PC-9 (cell line): ENCODE results near the gene CEP131.

Experiments
- CTCF ChIP-seq: fragments of 200-600 bp; sonication (generic); conservative IDR thresholded peaks from 2 replicates; pipeline ENCODE4 v1.6.1; 2017; ENCODE audit warnings: mixed run types, antibody characterized with exemption, mild to moderate bottlenecking, moderate library complexity
- EZH2 ChIP-seq: fragments of 200-600 bp; sonication (generic); IDR thresholded peaks from 2 replicates; pipeline ENCODE4 v1.8.0; 2017; ENCODE audit warnings: antibody characterized with exemption, low read depth

- TF ChIP-seq CTCF (no peak), EZH2 (no peak)
Measured at GRCh38 chr17:81204578-81204977, 18.2 kb downstream of the CEP131 start.
